NT2/D1 (cell line): ENCODE results near the gene ZNF320.
"Not testable (repeated sequence)": the region's sequence is repeated elsewhere in the genome, so short reads cannot be mapped to it uniquely, and the experiment has no call there.

Source experiments
- DNase-seq: peaks from one replicate; pipeline ENCODE4 v3.0.0-alpha.2; 2011; ENCODE audit warnings: low read depth, low spot score
- H3K27me3 ChIP-seq: 2 replicates; pipeline ENCODE4 v1.6.0; 2011; ENCODE audit warnings: mild to moderate bottlenecking; ENCODE audit not compliant: insufficient read length, insufficient read depth
- H3K36me3 ChIP-seq: 2 replicates; pipeline ENCODE4 v1.6.1; 2011; ENCODE audit warnings: mild to moderate bottlenecking, low read length, mixed read lengths; ENCODE audit not compliant: insufficient read depth, insufficient read length
- H3K4me1 ChIP-seq: 2 replicates; pipeline ENCODE4 v1.5.1; 2011; ENCODE audit not compliant: insufficient read depth, insufficient read length
- H3K4me3 ChIP-seq: 2 replicates; pipeline ENCODE4 v1.5.1; 2011; ENCODE audit warnings: low read depth; ENCODE audit not compliant: insufficient read length
- H3K9ac ChIP-seq: 2 replicates; pipeline ENCODE4 v1.6.0; 2011; ENCODE audit warnings: low read depth; ENCODE audit not compliant: insufficient read length
- H3K9me3 ChIP-seq: 2 replicates; pipeline ENCODE4 v1.5.1; 2011; ENCODE audit warnings: mild to moderate bottlenecking, low read length; ENCODE audit not compliant: insufficient read depth
- SUZ12 ChIP-seq: IDR thresholded peaks from 2 replicates; pipeline ENCODE4 v1.6.1; 2011; ENCODE audit not compliant: insufficient read length, insufficient read depth; ENCODE audit errors: extremely low read depth
- YY1 ChIP-seq: IDR thresholded peaks from 2 replicates; pipeline ENCODE4 v1.6.1; 2011; ENCODE audit not compliant: insufficient read length, insufficient read depth
- ZNF274 ChIP-seq: IDR thresholded peaks from 2 replicates; pipeline ENCODE4 v1.6.1; 2011; ENCODE audit warnings: mild to moderate bottlenecking, low read depth, low read length

ZNF320 gene

DNA sequence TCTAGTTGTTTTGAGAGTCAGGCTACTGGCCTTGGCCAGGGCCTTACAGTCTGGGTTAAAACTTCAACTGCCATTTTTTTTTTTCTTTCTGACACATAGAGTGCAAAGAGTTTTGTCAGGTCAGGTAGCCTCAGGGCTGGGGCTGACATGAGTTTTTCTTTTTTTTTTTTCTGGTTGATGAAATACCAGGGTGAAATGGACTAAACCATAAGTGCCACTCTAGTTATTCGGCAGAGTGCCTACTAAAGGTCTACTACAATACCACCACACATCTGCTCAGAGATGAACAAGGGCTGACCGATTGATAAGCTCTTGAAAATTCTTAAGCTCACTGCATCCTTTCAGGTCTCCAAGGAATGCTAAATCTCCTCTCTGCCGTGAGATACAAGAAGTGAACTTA lies 4.4 kb upstream of the ZNF320 start:
- Histone ChIP-seq H3K9me3 (no peaks in the 10 kb centered on the region), H3K9ac (no peak overlapping the region), H3K4me1 (peaks cover 6% of the 10 kb centered on the region), H3K4me3 (no peak overlapping the region), H3K27me3 (no peaks in the 10 kb centered on the region), H3K36me3 (peaks cover 3% of the 10 kb centered on the region)
- TF ChIP-seq ZNF274 (no peak), SUZ12 (no peak), YY1 (no peak)
- DNase-seq: no peak

DNA sequence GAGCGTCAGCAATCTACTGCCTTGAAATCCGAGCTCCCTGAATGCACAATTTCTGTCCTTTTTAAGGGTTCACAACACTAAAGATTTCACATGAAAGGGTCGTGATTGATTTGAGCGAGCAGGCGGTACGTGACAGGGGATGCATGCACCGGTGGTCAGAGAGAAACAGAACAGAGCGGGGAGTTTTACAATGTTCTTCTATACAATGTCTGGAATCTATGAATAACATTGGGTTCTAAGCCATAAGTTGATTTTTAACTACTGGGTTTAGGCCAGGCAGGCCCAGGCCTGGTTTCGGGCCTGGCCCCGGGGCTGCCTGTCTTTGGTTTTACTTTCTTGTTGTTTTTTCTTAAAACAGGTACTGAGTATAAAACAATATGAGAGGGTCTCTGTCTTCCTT lies 1.2 kb upstream of the ZNF320 start:
- H3K4me1 ChIP-seq, DNase-seq, H3K27me3 ChIP-seq, H3K9me3 ChIP-seq: not testable (repeated sequence)
- Histone ChIP-seq H3K36me3 (peaks cover 16% of the 10 kb centered on the region), H3K4me3 (peak overlapping the region; percentile 45), H3K9ac (peak overlapping the region; percentile 64)

- peak overlapping the region; percentile 45 for H3K4me3 ChIP-seq
- H3K36me3 ChIP-seq: peaks cover 21% of the 10 kb centered on the region
- no peak for DNase-seq
- H3K9ac ChIP-seq: peak overlapping the region; percentile 64
- H3K27me3 ChIP-seq: no peaks in the 10 kb centered on the region
- H3K4me1 ChIP-seq: peaks cover 3% of the 10 kb centered on the region
- H3K9me3 ChIP-seq: no peaks in the 10 kb centered on the region
- TF ChIP-seq SUZ12: no peak
- no peak for TF ChIP-seq ZNF274
- no peak for TF ChIP-seq YY1
Observed at GRCh38 chr19:52898101-52898500, 666 bp upstream of the ZNF320 start.

- no peak for DNase-seq
- Histone ChIP-seq H3K4me3 (peak overlapping the region; percentile 79), H3K36me3 (peaks cover 24% of the 10 kb centered on the region), H3K4me1 (no peaks in the 10 kb centered on the region), H3K9me3 (no peaks in the 10 kb centered on the region), H3K27me3 (no peaks in the 10 kb centered on the region), H3K9ac (peak overlapping the region; percentile 87)
- TF ChIP-seq ZNF274 (no peak), SUZ12 (no peak), YY1 (no peak)
Observed at GRCh38 chr19:52896431-52897137, 851 bp downstream of the ZNF320 start.

DNA sequence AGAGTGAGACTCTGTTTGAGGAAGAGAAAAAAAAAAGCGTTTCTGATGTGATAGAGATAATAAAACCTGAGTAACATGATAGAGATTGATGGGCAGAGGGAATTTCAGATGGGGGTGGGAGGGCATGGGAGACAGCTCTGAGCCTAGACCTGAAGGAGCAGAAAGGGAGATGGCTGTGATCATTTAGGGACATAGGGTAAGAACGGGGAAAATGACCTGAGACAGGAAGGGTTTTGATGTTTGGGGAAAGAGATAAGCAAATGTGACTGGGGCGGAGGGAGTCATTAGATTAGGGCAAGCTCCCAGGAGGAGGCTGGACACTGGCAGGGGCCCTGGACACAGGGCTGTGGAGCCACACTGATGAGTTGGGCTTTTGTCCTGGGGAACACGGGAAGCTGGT lies 6.1 kb downstream of the ZNF320 start:
- no peak overlapping the region for H3K9ac ChIP-seq
- no peaks in the 10 kb centered on the region for H3K4me1 ChIP-seq
- H3K9me3 ChIP-seq: no peaks in the 10 kb centered on the region
- TF ChIP-seq ZNF274 (no peak), SUZ12 (no peak), YY1 (no peak)
- H3K36me3 ChIP-seq: peaks cover 64% of the 10 kb centered on the region
- H3K27me3 ChIP-seq: no peaks in the 10 kb centered on the region
- no peak for DNase-seq
- H3K4me3 ChIP-seq: no peak overlapping the region

DNA sequence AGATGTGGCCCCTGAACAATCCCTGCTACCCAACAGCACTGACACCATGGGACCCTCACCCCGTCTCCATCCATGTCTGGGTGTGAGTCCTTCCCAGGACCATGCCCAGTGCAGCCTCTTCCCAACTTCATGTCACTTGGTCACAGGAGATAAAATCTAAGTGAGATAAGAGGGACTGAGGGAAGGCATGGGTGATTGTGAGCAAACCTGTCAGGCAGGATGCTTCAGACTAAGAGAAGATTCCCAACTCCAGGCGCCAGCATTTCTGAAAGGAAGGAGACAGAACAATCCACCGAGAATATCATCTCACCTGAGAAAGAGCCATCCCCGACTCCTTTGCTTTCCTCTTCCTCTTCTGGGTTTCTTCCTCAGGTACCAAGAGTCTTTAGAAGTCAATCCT lies 7.5 kb downstream of the ZNF320 start:
- no peak overlapping the region for H3K9ac ChIP-seq
- H3K27me3 ChIP-seq: no peaks in the 10 kb centered on the region
- no peak overlapping the region for H3K4me3 ChIP-seq
- no peaks in the 10 kb centered on the region for H3K9me3 ChIP-seq
- no peak for DNase-seq
- TF ChIP-seq SUZ12 (no peak), ZNF274 (no peak), YY1 (no peak)
- H3K4me1 ChIP-seq: no peaks in the 10 kb centered on the region
- peaks cover 68% of the 10 kb centered on the region for H3K36me3 ChIP-seq

GRCh38 chr19:52889076-52889475 lies 8.4 kb downstream of the ZNF320 start:
- Histone ChIP-seq H3K9me3 (peaks cover 8% of the 10 kb centered on the region; the same call in 1 of the 2 replicates), H3K4me3 (no peak overlapping the region), H3K27me3 (no peaks in the 10 kb centered on the region), H3K36me3 (peaks cover 73% of the 10 kb centered on the region), H3K4me1 (no peaks in the 10 kb centered on the region), H3K9ac (no peak overlapping the region)
- TF ChIP-seq ZNF274: no peak
- TF ChIP-seq YY1: no peak
- no peak for TF ChIP-seq SUZ12
- no peak for DNase-seq

DNA sequence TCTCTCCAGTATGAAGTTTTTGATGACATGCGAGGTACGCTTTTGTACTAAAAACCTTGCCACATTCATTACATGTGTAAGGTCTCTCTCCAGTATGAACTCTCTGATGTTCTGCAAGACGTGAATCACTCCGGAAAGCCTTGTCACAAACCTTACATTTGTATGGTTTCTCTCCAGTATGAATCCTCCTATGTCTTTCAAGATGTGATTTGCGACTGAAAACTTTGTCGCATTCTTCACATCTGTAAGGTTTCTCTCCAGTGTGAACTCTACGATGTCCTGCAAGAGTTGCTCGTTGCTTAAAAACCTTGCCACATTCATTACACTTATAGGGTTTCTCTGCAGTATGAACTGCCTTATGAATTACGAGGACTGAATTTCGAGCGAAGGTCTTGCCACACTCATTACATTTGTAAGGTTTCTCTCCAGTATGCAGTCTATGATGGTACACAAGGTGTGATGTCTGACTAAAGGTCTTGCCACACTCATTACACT lies 16.5 kb downstream of the ZNF320 start:
- Histone ChIP-seq H3K4me1 (no peaks in the 10 kb centered on the region), H3K36me3 (peaks cover 70% of the 10 kb centered on the region), H3K4me3 (no peak overlapping the region), H3K9ac (no peak overlapping the region), H3K27me3 (no peaks in the 10 kb centered on the region), H3K9me3 (peaks cover 56% of the 10 kb centered on the region)
- no peak for TF ChIP-seq SUZ12
- no peak for TF ChIP-seq YY1
- TF ChIP-seq ZNF274: peak; percentile 59; the same call in 1 of the 2 replicates
- no peak for DNase-seq

DNA sequence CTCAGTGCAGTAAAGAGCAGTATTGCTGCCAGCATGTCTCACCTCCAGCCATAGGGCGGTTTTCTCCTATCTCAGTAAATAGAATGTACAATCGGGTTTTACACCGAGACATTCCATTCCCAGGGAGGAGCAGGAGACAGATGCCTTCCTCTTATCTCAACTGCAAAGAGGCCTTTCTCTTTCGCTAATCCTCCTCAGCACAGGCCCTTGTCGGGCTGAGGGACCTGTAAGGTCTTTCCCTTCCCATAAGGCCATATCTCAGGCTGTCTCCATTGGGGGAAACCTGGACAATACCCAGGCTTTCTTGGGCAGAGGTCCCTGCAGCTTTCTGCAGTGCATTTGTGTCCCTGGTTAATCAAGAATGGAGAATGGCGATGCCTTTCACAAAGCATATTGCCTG lies 24.4 kb downstream of the ZNF320 start:
- not testable (repeated sequence) for H3K4me1 ChIP-seq, H3K36me3 ChIP-seq, H3K9ac ChIP-seq, H3K27me3 ChIP-seq, H3K9me3 ChIP-seq, H3K4me3 ChIP-seq, DNase-seq
